Right lung (tissue), 5 donors: ENCODE results near the gene C2CD2L. TPM values are rescaled to one million over a fixed set of nuclear protein-coding genes. Genes with fewer than 3 reads are reported as not detected.
"Not testable (repeated sequence)": the region's sequence is repeated elsewhere in the genome, so short reads cannot be mapped to it uniquely, and the experiment has no call there.

Experiments
- DNase-seq, 2 donors: peaks; one replicate each; pipeline ENCODE4 v3.0.0-alpha.2; 2013
- polyA plus RNA-seq, 5 donors: library from polyadenylated mRNA; unstranded; fragments of 120-200 nt; gene quantifications; one replicate each; pipeline versions ENCODE4 v1.2.1 to v1.2.3, GENCODE V29; 2013; ENCODE audit warnings: inconsistent platforms in 1 of 5, low replicate concordance in 1 of 5; ENCODE audit not compliant: insufficient read length in 5 of 5, insufficient read depth in 1 of 5

Gene C2CD2L
- polyA plus RNA-seq, 5 donors: 6.2 to 9.8 (median 9.0) TPM

GRCh38 chr11:119114351-119114750, 7.2 kb downstream of the C2CD2L start:
- DNase-seq: no peak

GRCh38 chr11:119115484-119116234, 8.5 kb downstream of the C2CD2L start:
- no peak for DNase-seq

GRCh38 chr11:119116235-119116594, 9.1 kb downstream of the C2CD2L start:
- DNase-seq: no peak

- DNase-seq: no peak
These were observed 9.5 kb downstream of the C2CD2L start for GRCh38 chr11:119116601-119117000.

GRCh38 chr11:119117004-119117706, 10.0 kb downstream of the C2CD2L start:
- no peak for DNase-seq

- DNase-seq: no peak
These were observed 11.1 kb downstream of the C2CD2L start for GRCh38 chr11:119118227-119118626.

GRCh38 chr11:119118946-119119345, 11.8 kb downstream of the C2CD2L start:
- no peak for DNase-seq

- DNase-seq: no peak
These were observed 13.5 kb downstream of the C2CD2L start for GRCh38 chr11:119120639-119121007.

GRCh38 chr11:119121008-119121810, 14.1 kb downstream of the C2CD2L start, which contains the start of gene HINFP:
Gene HINFP (plus strand): TSS chr11:119121580. CDS start chr11:119126945, 5,365 bp downstream.
- DNase-seq: peak; percentile 97 to 99

- DNase-seq: no peak
These were observed 14.6 kb downstream of the C2CD2L start for GRCh38 chr11:119121811-119122124.

- DNase-seq: no peak
These were observed 18.7 kb downstream of the C2CD2L start for GRCh38 chr11:119125821-119126220.

GRCh38 chr11:119126675-119127268, 19.6 kb downstream of the C2CD2L start:
- no peak for DNase-seq

- DNase-seq: no peak
These were observed 23.5 kb downstream of the C2CD2L start for GRCh38 chr11:119130662-119131061.

- no peak for DNase-seq
These were observed 27.3 kb downstream of the C2CD2L start for GRCh38 chr11:119134389-119134978.

GRCh38 chr11:119139276-119139675, 32.1 kb downstream of the C2CD2L start:
- DNase-seq: not testable (repeated sequence)

- peak in 1 of 2 donors; percentile 36 for DNase-seq
These were observed 37.8 kb downstream of the C2CD2L start for GRCh38 chr11:119144825-119145486.

- DNase-seq: no peak
These were observed 38.4 kb downstream of the C2CD2L start for GRCh38 chr11:119145551-119145950.

GRCh38 chr11:119147604-119148333, 40.6 kb downstream of the C2CD2L start:
- no peak for DNase-seq

GRCh38 chr11:119148720-119149017, 41.5 kb downstream of the C2CD2L start:
- no peak for DNase-seq

- peak in 1 of 2 donors; percentile 14 for DNase-seq
These were observed 42.1 kb downstream of the C2CD2L start, which contains the start of gene ABCG4 for GRCh38 chr11:119149018-119149785. Gene ABCG4 (plus strand): TSS chr11:119149052. CDS start chr11:119149966, 914 bp downstream.
